WTC11 (cell line): ENCODE results near the gene DMRTB1. TPM values are rescaled to one million over a fixed set of nuclear protein-coding genes. Genes with fewer than 3 reads are reported as not detected.

ENCODE experiments used
- ATAC-seq: fragments of 200-7000 bp; cut with Tn5 transposase; 2 replicates; pipeline ENCODE4 v1.10.0; 2021; ENCODE audit warnings: mild to moderate bottlenecking, moderate library complexity
- CTCF ChIA-PET: fragments of 300-600 bp; sonication (Branson Sonifier 250); formaldehyde crosslinking; loops from one replicate; lab custom pipeline; 2021; ENCODE audit warnings: antibody characterized with exemption; lab: Charles Lee
- POLR2A ChIA-PET: fragments of 350-600 bp; sonication (Branson Sonifier 250); formaldehyde crosslinking; loops from one replicate; lab custom pipeline; 2021; ENCODE audit warnings: antibody characterized with exemption; lab: Charles Lee
- DNase-seq: peaks from one replicate; pipeline ENCODE4 v3.0.0; 2021; ENCODE audit warnings: low spot score
- H3K27ac Mint-ChIP-seq: 2 replicates; pipeline ENCODE4 v1.8.0; 2021; ENCODE audit warnings: mixed read lengths
- H3K27me3 Mint-ChIP-seq: 2 replicates; pipeline ENCODE4 v1.8.0; 2021; ENCODE audit warnings: low read depth, mild to moderate bottlenecking, moderate library complexity, mixed read lengths
- H3K36me3 Mint-ChIP-seq: 2 replicates; pipeline ENCODE4 v1.8.0; 2021; ENCODE audit warnings: mixed read lengths
- H3K4me1 Mint-ChIP-seq: 2 replicates; pipeline ENCODE4 v1.8.0; 2022; ENCODE audit warnings: mixed read lengths
- H3K4me3 Mint-ChIP-seq: 2 replicates; pipeline ENCODE4 v1.8.0; 2021; ENCODE audit warnings: mild to moderate bottlenecking, moderate library complexity, mixed read lengths
- H3K9me3 Mint-ChIP-seq: 2 replicates; pipeline ENCODE4 v1.8.0; 2021; ENCODE audit warnings: mixed read lengths
- ATF6 ChIP-seq: sonication (generic); formaldehyde crosslinking; IDR thresholded peaks from 2 replicates; pipeline ENCODE4 v1.8.1; 2023; ENCODE audit warnings: mild to moderate bottlenecking, missing genetic modification reagents
- GABPB1 ChIP-seq: sonication (generic); formaldehyde crosslinking; IDR thresholded peaks from 2 replicates; pipeline ENCODE4 v1.8.1; 2023; ENCODE audit warnings: mild to moderate bottlenecking, missing genetic modification reagents
- GRHL2 ChIP-seq: fragments of 250-450 bp; sonication (Bioruptor Pico); IDR thresholded peaks from 2 replicates; pipeline ENCODE4 v1.8.0; 2022; ENCODE audit warnings: mild to moderate bottlenecking, moderate library complexity; ENCODE audit not compliant: insufficient replicate concordance, severe bottlenecking
- GTF2I ChIP-seq: fragments of 250-450 bp; sonication (Bioruptor Pico); conservative IDR thresholded peaks from 2 replicates; pipeline ENCODE4 v1.4.0; 2021; ENCODE audit warnings: mild to moderate bottlenecking
- IRF1 ChIP-seq: sonication (generic); formaldehyde crosslinking; IDR thresholded peaks from 2 replicates; pipeline ENCODE4 v1.8.0; 2023; ENCODE audit warnings: missing genetic modification reagents
- KAT7 ChIP-seq: sonication (generic); formaldehyde crosslinking; IDR thresholded peaks from 2 replicates; pipeline ENCODE4 v1.8.1; 2023; ENCODE audit warnings: missing genetic modification reagents, mild to moderate bottlenecking, borderline replicate concordance
- NFATC4 ChIP-seq: fragments of 250-450 bp; sonication (Bioruptor Pico); IDR thresholded peaks from 2 replicates; pipeline ENCODE4 v1.9.0; 2021; ENCODE audit warnings: mild to moderate bottlenecking
- NR2C2 ChIP-seq: sonication (generic); formaldehyde crosslinking; IDR thresholded peaks from 2 replicates; pipeline ENCODE4 v1.8.0; 2022; ENCODE audit warnings: mild to moderate bottlenecking, missing genetic modification reagents
- OVOL2 ChIP-seq: fragments of 250-450 bp; sonication (Bioruptor Pico); IDR thresholded peaks from 2 replicates; pipeline ENCODE4 v1.9.0; 2021; ENCODE audit warnings: mild to moderate bottlenecking, borderline replicate concordance
- PRDM15 ChIP-seq: sonication (generic); formaldehyde crosslinking; IDR thresholded peaks from 2 replicates; pipeline ENCODE4 v1.8.0; 2022; ENCODE audit warnings: missing genetic modification reagents
- TCF7 ChIP-seq: sonication (generic); formaldehyde crosslinking; IDR thresholded peaks from 2 replicates; pipeline ENCODE4 v1.8.0; 2022; ENCODE audit warnings: mild to moderate bottlenecking, low read depth, missing genetic modification reagents, moderate library complexity
- ZNF232 ChIP-seq: sonication (generic); formaldehyde crosslinking; IDR thresholded peaks from 2 replicates; pipeline ENCODE4 v1.8.0; 2022; ENCODE audit warnings: mild to moderate bottlenecking, missing genetic modification reagents
- ZNF425 ChIP-seq: fragments of 250-450 bp; sonication (Bioruptor Pico); conservative IDR thresholded peaks from 2 replicates; pipeline ENCODE4 v1.9.0; 2021; ENCODE audit warnings: mild to moderate bottlenecking
- ZNF512 ChIP-seq: sonication (generic); formaldehyde crosslinking; IDR thresholded peaks from 2 replicates; pipeline ENCODE4 v1.8.1; 2022; ENCODE audit warnings: missing genetic modification reagents, borderline replicate concordance
- total RNA-seq: library from RNA; stranded (reverse); gene quantifications from 3 replicates; pipeline ENCODE4 v1.2.3, GENCODE V29; 2021

The DMRTB1 gene
- total RNA-seq, 1 experiment from 2014 or later = 0.17 TPM

- TF ChIP-seq NFATC4 (CRISPR knock-in tag) (no peak), OVOL2 (CRISPR knock-in tag) (no peak), GABPB1 (CRISPR knock-in tag) (no peak), TCF7 (CRISPR knock-in tag) (no peak), ZNF425 (CRISPR knock-in tag) (no peak), ZNF232 (CRISPR knock-in tag) (no peak), NR2C2 (no peak), PRDM15 (no peak), GRHL2 (CRISPR knock-in tag) (no peak), IRF1 (CRISPR knock-in tag) (no peak), ZNF512 (CRISPR knock-in tag) (no peak)
- DNase-seq (no peak), ATAC-seq (no peak)
- POLR2A ChIA-PET = interaction anchor here (0.8 kb wide), 1 partner anchor 35 kb away, joined by 3 read pairs; no protein-coding TSS in a partner anchor
- H3K4me3 Mint-ChIP-seq = no peak overlapping the region
- no peaks in the 10 kb centered on the region for H3K9me3 Mint-ChIP-seq
- CTCF ChIA-PET = interaction anchor here (0.8 to 3.4 kb wide), 10 partner anchors 10 to 269 kb away, joined by 3 to 19 read pairs (median 5); no protein-coding TSS in a partner anchor
- H3K36me3 Mint-ChIP-seq = no peaks in the 10 kb centered on the region
- peaks cover 21% of the 10 kb centered on the region for H3K27me3 Mint-ChIP-seq
- H3K4me1 Mint-ChIP-seq = peaks cover 15% of the 10 kb centered on the region
- H3K27ac Mint-ChIP-seq = no peak overlapping the region
Measured at GRCh38 chr1:53465023-53465957, 6.1 kb downstream of the DMRTB1 start.

- no peaks in the 10 kb centered on the region for H3K9me3 Mint-ChIP-seq
- DNase-seq = no peak
- no peak overlapping the region for H3K27ac Mint-ChIP-seq
- TF ChIP-seq KAT7 (CRISPR knock-in tag) = no peak
- TF ChIP-seq GTF2I = no peak
- no peak for TF ChIP-seq ATF6 (CRISPR knock-in tag)
- H3K36me3 Mint-ChIP-seq = no peaks in the 10 kb centered on the region
- H3K4me1 Mint-ChIP-seq = peaks cover 21% of the 10 kb centered on the region
- H3K4me3 Mint-ChIP-seq = no peak overlapping the region
- ChIA-PET POLR2A (interaction anchor here (0.6 kb wide), 1 partner anchor 131 kb away, joined by 3 read pairs; no protein-coding TSS in a partner anchor), CTCF (interaction anchor here (0.8 kb wide), 1 partner anchor 23 kb away, joined by 3 read pairs; no protein-coding TSS in a partner anchor)
- peaks cover 30% of the 10 kb centered on the region for H3K27me3 Mint-ChIP-seq
- ATAC-seq = no peak
Measured at GRCh38 chr1:53467391-53467790, 8.2 kb downstream of the DMRTB1 start.
